Natural killer cell treated with Interleukin-12 subunit alpha and Interleukin-12 subunit beta and Interleukin-15 and Interleukin-18, amount 100 ng/mL, for 72 hours (primary cell): ENCODE measurements around the gene DTD1. TPM values are rescaled to one million over a fixed set of nuclear protein-coding genes. Genes with fewer than 3 reads are reported as not detected.

Experiments used
- ATAC-seq, 2 donors: fragments of 150-1000 bp; cut with Tn5 transposase in 1 of 2; sonication (Bioruptor Pico), chemical (Tn5 transposase) in 1 of 2; 2 replicates each; pipeline ENCODE4 v1.10.0; 2021
- DNase-seq: peaks from one replicate; pipeline ENCODE4 v3.0.0; 2022; ENCODE audit warnings: low spot score
- H3K27ac Mint-ChIP-seq, 2 donors: 1 replicate in 1 of 2; 2 replicates in 1 of 2; pipeline ENCODE4 v1.8.0; 2022; ENCODE audit warnings: mixed read lengths in 2 of 2, mild to moderate bottlenecking in 1 of 2, moderate library complexity in 1 of 2
- H3K27me3 Mint-ChIP-seq, 2 donors: 1 replicate in 1 of 2; 2 replicates in 1 of 2; pipeline ENCODE4 v1.8.0; 2022; ENCODE audit warnings: mixed read lengths in 2 of 2
- H3K36me3 Mint-ChIP-seq: one replicate; pipeline ENCODE4 v1.8.0; 2022; ENCODE audit warnings: mixed read lengths
- H3K4me1 Mint-ChIP-seq, 2 donors: 1 replicate in 1 of 2; 2 replicates in 1 of 2; pipeline ENCODE4 v1.8.0; 2022; ENCODE audit warnings: low read depth in 2 of 2, mixed read lengths in 2 of 2, mild to moderate bottlenecking in 1 of 2
- H3K4me3 Mint-ChIP-seq: one replicate; pipeline ENCODE4 v1.8.0; 2022; ENCODE audit warnings: mixed read lengths
- H3K9me3 Mint-ChIP-seq: 2 replicates; pipeline ENCODE4 v1.8.0; 2022; ENCODE audit warnings: mixed read lengths
- total RNA-seq, 2 donors: library from RNA; stranded (reverse); gene quantifications; one replicate each; pipeline ENCODE4 v1.2.3, GENCODE V29; 2022

The DTD1 gene
- total RNA-seq, 2 donors from 2014 or later, result 46.1 to 49.8 TPM

DNA sequence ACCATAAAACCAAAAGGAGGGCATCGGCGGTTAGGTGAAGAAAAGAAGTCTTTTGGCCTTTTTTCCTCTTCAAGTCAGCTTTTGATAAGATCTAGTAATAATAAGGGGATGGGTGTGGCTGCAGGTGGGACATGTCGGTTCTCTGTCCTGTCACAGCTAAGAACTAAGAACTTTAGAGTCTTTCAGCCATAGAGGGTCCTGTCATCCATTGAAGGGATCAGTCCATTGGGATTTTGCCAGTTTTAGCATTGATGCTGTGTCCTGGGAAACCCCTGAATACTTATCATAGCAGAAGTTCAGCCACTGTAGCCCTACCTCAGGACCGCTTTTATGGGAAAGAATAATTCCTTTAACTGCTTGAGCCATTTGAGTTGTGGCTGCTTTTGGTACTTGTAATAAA is 207.5 kb downstream of the DTD1 start:
- DNase-seq, result no peak
- Mint-ChIP-seq H3K9me3 (no peaks in the 10 kb centered on the region), H3K4me1 (peaks cover 9 to 17% of the 10 kb centered on the region in 2 donors), H3K36me3 (no peaks in the 10 kb centered on the region), H3K27me3 (peaks cover 17 to 25% of the 10 kb centered on the region in 2 donors), H3K4me3 (no peak overlapping the region), H3K27ac (no peak overlapping the region)
- ATAC-seq, result no peak

GRCh38 chr20:18796282-18796833 is 208.5 kb downstream of the DTD1 start:
- H3K27me3 Mint-ChIP-seq, result peaks cover 16 to 20% of the 10 kb centered on the region in 2 donors
- no peaks in the 10 kb centered on the region for H3K9me3 Mint-ChIP-seq
- H3K36me3 Mint-ChIP-seq, result no peaks in the 10 kb centered on the region
- peaks cover 9 to 17% of the 10 kb centered on the region in 2 donors for H3K4me1 Mint-ChIP-seq
- no peak overlapping the region for H3K4me3 Mint-ChIP-seq
- H3K27ac Mint-ChIP-seq, result no peak overlapping the region
- ATAC-seq, result peak in 1 of 2 donors; percentile 43
- no peak for DNase-seq

GRCh38 chr20:18801516-18801915 is 213.7 kb downstream of the DTD1 start:
- Mint-ChIP-seq H3K27me3 (peaks cover 6 to 22% of the 10 kb centered on the region in 2 donors), H3K27ac (no peak overlapping the region), H3K4me3 (no peak overlapping the region), H3K36me3 (no peaks in the 10 kb centered on the region), H3K4me1 (no peaks in the 10 kb centered on the region), H3K9me3 (no peaks in the 10 kb centered on the region)
- DNase-seq, result no peak
- no peak for ATAC-seq

DNA sequence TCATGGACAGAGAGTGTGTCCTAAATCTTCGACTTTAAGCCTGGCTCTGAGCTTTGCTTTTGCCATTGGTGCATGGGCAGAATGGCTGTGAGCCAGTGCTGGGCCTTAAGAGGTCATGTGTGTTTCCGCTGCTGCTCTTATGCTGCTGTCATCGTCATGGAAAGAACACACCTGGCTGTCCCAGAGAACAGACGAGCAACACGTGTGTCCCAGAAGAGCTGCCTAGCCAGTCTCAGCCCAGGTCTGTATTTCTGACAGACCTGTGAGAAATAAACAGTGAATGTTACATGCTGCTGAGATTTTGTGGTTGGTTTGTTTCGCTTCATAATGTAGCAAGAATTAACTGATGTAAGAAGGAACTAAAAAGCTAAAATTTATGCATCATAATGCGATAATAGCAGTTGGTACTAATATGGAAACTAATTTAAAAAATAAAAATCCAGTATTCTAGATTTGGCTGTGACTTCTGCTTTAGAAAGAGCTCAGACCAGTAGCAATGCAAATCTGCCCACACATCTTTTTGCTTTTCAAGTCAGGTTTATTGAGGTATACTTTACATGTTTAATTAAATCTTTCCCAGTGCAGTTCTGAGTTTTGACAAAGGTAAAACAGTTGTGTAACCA is 214.3 kb downstream of the DTD1 start:
- Mint-ChIP-seq H3K9me3 (no peaks in the 10 kb centered on the region), H3K36me3 (no peaks in the 10 kb centered on the region), H3K4me3 (no peak overlapping the region), H3K27ac (no peak overlapping the region), H3K27me3 (peaks cover 6 to 22% of the 10 kb centered on the region in 2 donors), H3K4me1 (no peaks in the 10 kb centered on the region)
- DNase-seq, result no peak
- no peak for ATAC-seq

GRCh38 chr20:18805881-18806280 is 218.0 kb downstream of the DTD1 start:
- Mint-ChIP-seq H3K9me3 (no peaks in the 10 kb centered on the region), H3K27ac (no peak overlapping the region), H3K4me1 (no peaks in the 10 kb centered on the region), H3K4me3 (no peak overlapping the region), H3K36me3 (no peaks in the 10 kb centered on the region), H3K27me3 (peaks cover 0 to 13% of the 10 kb centered on the region in 2 donors)
- ATAC-seq (no peak), DNase-seq (no peak)

- no peaks in the 10 kb centered on the region for H3K36me3 Mint-ChIP-seq
- no peaks in the 10 kb centered on the region for H3K9me3 Mint-ChIP-seq
- peaks cover 6 to 7% of the 10 kb centered on the region in 2 donors for H3K27me3 Mint-ChIP-seq
- ATAC-seq, result no peak
- no peak overlapping the region for H3K4me3 Mint-ChIP-seq
- DNase-seq, result no peak
- no peak overlapping the region for H3K27ac Mint-ChIP-seq
- no peaks in the 10 kb centered on the region for H3K4me1 Mint-ChIP-seq
Observed at GRCh38 chr20:18808712-18809111, 220.9 kb downstream of the DTD1 start.

- H3K27ac Mint-ChIP-seq, result no peak overlapping the region
- DNase-seq, result no peak
- peaks cover 2 to 7% of the 10 kb centered on the region in 2 donors for H3K27me3 Mint-ChIP-seq
- no peaks in the 10 kb centered on the region for H3K4me1 Mint-ChIP-seq
- H3K9me3 Mint-ChIP-seq, result no peaks in the 10 kb centered on the region
- no peak overlapping the region for H3K4me3 Mint-ChIP-seq
- no peaks in the 10 kb centered on the region for H3K36me3 Mint-ChIP-seq
- no peak for ATAC-seq
Observed at GRCh38 chr20:18811186-18811585, 223.3 kb downstream of the DTD1 start.

GRCh38 chr20:18811904-18812303 is 224.1 kb downstream of the DTD1 start:
- H3K27me3 Mint-ChIP-seq, result peaks cover 3 to 7% of the 10 kb centered on the region in 2 donors
- H3K9me3 Mint-ChIP-seq, result no peaks in the 10 kb centered on the region
- H3K27ac Mint-ChIP-seq, result no peak overlapping the region
- H3K4me1 Mint-ChIP-seq, result no peaks in the 10 kb centered on the region
- no peak for DNase-seq
- ATAC-seq, result no peak
- H3K4me3 Mint-ChIP-seq, result no peak overlapping the region
- H3K36me3 Mint-ChIP-seq, result no peaks in the 10 kb centered on the region

DNA sequence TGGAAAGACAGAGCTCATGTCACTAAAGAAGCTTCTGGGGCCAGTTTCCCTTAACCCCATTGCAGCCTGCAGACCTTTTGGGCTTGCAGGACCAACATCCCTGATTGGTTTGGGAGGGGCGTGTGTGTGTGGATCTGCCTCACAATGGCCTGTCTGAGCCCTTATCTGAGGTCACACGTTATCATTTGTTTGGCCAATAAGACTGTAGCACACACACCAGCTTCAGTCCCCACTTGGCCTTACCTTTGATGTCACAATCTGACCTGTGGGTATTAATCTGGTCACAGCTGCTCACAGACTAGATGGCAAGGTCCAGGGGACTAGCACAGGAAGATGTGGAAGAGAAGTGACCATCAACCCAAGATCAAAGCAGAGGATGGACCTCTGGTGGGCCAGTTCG is 225.6 kb downstream of the DTD1 start, which contains the start of gene SCP2D1:
TSS of gene SCP2D1 (plus strand) at position 301 of the 400 bp plus-strand sequence. CDS start at position 334, 33 bp downstream.
- Mint-ChIP-seq H3K36me3 (no peaks in the 10 kb centered on the region), H3K27me3 (peaks cover 5 to 9% of the 10 kb centered on the region in 2 donors), H3K27ac (no peak within 1 kb of the TSS), H3K9me3 (no peaks in the 10 kb centered on the region), H3K4me1 (no peaks in the 10 kb centered on the region), H3K4me3 (no peak within 1 kb of the TSS)
- DNase-seq, result no peak
- ATAC-seq, result no peak

GRCh38 chr20:18815194-18815942 is 227.5 kb downstream of the DTD1 start:
- Mint-ChIP-seq H3K4me1 (no peaks in the 10 kb centered on the region), H3K9me3 (no peaks in the 10 kb centered on the region), H3K36me3 (no peaks in the 10 kb centered on the region), H3K27me3 (peaks cover 9 to 24% of the 10 kb centered on the region in 2 donors), H3K4me3 (no peak overlapping the region), H3K27ac (no peak overlapping the region)
- ATAC-seq, result no peak
- DNase-seq, result no peak

Other genes with a start within 250 kb of the DTD1 start
- 1 to 10 TPM; 2.2 to 6.5 TPM for gene DZANK1, start 121.0 kb upstream of the DTD1 start, total RNA-seq
- 10 to 100 TPM; 12.7 to 15.2 TPM for gene POLR3F, start 120.7 kb upstream of the DTD1 start, total RNA-seq
- 10 to 100 TPM in 1 of 2 donors, 1 to 10 TPM in 1; 7.5 to 10.5 TPM for gene RBBP9, start 90.8 kb upstream of the DTD1 start, total RNA-seq
- gene SEC23B, start 80.1 kb upstream of the DTD1 start, total RNA-seq, result 100 to 1,000 TPM; 123 to 172 TPM
- gene SMIM26, start 20.6 kb upstream of the DTD1 start, total RNA-seq, result 10 to 100 TPM; 41.8 to 44.4 TPM
- not detected for gene SCP2D1, start 225.7 kb downstream of the DTD1 start, total RNA-seq